HG03159 (cell line): ENCODE results near the gene FOXC2.

ENCODE experiments used
- ATAC-seq: cut with Tn5 transposase; IDR thresholded peaks from one replicate; pipeline ENCODE4 v1.9.1; 2021; ENCODE audit warnings: mild to moderate bottlenecking, moderate library complexity; ENCODE audit not compliant: unreplicated experiment

Gene FOXC2

DNA sequence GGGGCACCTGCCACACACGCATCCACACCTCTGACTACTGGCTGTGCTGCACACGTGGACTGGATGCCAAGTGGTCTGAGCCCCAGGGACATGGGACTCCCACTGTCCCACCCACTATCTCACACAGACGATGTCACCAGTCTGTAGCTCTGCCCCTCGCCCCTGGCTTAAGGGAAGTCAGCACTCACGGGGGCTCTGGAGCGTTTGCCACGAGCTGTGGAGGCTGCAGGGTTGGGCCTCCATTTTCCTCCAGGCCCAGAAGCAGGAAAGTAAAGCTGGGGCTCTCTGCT is 34.2 kb upstream of the FOXC2 start:
- no peak for ATAC-seq

- ATAC-seq: no peak
These were observed 33.6 kb upstream of the FOXC2 start for GRCh38 chr16:86533076-86533475.

GRCh38 chr16:86533767-86534351 is 32.8 kb upstream of the FOXC2 start:
- ATAC-seq: no peak

DNA sequence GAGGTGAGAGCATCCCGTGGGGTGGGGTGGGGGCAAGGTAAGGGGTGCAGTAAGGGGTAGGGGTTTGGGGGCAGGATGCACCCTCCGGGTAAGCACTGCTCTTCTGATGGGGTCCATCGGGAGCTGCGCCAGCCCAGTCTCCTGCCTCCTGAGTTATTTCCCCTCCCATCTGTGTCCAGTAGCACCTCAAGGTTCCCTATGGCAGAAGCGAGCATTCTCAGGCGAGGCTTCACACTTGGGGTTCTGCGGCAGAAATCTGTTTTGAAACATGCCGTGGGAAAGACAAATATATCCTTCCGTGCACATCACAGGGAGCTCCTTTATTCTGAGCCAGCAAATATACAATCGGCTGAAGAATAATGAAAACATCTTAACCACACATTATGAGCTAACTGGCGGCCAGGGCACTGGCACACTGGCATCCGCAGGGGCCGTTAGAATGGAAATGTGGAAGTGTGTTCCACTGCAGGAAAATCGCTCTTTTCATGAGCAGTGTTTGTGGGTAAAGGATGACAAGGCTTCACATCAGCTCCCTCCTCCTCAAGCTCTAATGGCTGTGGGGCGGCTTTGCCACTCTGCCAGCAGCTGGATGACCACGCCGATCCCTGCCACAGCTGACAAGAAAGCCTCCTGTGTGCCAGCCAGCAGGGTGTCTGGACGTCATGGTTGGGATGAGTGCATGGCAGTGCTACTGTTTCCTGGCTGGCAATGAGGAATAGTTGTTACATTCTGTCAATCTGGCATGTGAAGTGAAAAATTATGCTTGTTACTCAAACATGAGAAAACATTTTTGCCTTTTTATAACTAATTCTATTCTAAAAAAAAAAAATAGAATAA is 31.6 kb upstream of the FOXC2 start:
- ATAC-seq: no peak

DNA sequence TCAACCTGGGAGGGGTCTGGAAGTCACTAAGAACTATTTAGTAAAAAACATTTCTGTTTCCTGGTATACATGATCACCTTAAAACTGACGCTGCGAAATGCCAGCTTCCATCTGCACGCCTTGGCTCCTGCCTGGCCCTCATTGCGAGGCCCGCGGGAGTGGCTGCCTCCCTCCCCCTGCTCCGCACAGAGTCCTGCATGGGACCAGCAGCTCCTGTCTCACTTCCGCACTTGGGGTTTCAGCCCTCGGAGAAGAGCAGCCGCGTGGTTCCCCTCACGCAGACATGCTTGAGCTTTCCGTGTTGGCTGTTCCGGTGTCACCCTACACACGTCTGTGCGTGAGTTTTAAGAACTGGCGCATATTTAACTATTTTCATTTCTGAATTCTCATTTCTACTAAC is 30.0 kb upstream of the FOXC2 start:
- no peak for ATAC-seq

- no peak for ATAC-seq
These were observed 29.1 kb upstream of the FOXC2 start for GRCh38 chr16:86537486-86537885.

GRCh38 chr16:86538196-86538780 is 28.3 kb upstream of the FOXC2 start:
- no peak for ATAC-seq

DNA sequence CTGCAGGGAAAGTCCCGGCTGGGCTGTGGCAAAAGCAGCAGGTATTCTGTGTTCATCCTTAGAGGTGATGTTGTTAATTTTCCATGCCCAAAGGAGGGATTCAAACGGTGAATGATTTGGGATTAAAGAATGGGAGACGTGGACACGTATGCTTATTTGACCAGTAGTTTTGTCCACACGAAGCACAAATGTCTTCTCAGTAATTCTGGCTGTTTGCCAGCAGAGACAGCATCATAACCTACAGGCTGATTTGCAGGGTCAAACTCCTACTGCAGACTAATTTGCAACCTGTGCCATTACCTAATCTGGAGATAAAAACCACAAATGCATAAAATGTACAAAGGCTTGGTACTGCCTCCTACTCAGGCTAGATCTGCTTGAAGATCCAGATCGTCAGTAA is 25.7 kb upstream of the FOXC2 start:
- no peak for ATAC-seq

DNA sequence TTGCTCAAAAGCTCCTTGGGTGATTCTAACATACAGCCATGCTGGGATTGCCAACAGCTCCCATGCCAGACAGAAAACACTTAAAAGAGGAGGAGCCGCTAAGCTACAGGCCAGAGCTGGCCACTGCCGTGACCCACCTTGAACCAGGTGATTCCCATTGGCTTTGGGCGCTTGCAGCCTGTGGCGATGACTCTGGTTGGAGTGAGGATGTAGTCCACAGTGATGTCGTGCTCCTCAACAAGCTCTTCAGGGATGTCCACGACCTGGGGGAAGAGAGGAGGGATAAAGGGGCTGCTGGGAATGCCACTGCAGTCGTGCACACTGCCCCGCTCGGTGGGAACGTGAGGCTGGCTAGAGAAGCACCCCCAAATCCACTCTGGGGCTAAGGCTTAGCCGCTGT is 25.1 kb upstream of the FOXC2 start:
- no peak for ATAC-seq

DNA sequence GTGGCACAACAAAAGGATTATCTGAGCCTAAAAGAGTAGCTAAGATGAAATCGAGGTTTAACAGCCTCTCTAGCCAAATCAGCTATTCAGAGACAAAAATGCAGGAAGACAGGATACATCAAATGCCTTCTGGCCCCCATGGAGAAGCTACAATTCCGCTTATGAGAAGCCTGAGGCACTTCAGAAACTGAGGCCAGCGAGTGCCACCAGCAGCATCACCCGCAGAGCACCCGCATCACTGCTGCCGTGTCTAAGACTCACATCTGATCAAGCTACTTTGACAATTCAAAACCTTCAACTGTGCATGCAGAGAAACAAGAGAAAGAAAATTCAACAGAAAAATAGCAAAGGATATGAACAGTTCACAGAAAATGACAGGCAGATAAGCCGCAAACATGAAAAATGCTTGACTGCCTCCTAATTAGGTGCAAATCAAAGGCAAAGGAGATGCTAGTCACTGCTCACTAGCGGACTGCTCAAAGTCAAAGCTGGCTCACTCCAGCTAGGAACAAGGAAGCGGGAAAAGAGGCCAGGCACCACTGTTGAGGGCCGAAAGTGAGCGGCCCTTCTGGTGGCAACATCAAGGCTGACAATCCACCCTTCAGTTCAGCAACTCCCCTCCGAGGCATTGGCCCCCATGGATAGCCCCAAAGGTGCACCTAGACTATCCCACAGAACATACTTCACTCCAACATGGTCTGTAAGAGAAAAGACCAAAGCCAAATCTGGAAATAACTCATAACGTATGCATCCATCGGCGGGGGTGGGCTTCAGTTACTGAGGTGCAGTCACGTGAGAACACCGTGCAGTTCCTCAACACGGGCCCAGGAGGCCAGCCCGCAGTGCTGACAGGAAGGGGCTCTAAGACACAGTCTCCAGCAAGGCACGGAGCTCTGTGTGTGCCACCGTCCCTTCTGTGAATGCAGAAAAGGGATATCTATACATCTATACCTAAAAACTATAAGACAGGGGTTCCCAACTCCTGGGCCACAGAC is 23.6 kb upstream of the FOXC2 start:
- no peak for ATAC-seq

DNA sequence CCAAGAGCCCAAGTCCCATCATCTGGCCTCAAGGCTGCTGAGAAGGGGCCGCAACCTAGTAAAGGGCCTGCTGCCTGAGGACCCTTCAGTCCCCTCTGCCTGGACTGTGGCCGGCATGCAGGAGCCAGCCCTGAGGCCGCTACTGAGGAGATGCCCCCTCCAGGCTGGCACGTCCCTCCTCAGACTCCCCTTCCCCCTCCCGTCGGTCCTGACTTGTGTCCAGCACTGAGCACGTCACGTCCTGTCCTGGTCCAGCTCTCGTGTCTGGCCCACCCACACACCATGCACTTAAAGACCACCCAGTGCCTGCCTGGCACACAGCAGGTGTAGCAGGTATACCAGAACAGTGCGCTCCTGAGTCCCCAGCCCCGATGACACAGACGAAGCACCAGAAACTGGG is 21.1 kb upstream of the FOXC2 start:
- no peak for ATAC-seq

DNA sequence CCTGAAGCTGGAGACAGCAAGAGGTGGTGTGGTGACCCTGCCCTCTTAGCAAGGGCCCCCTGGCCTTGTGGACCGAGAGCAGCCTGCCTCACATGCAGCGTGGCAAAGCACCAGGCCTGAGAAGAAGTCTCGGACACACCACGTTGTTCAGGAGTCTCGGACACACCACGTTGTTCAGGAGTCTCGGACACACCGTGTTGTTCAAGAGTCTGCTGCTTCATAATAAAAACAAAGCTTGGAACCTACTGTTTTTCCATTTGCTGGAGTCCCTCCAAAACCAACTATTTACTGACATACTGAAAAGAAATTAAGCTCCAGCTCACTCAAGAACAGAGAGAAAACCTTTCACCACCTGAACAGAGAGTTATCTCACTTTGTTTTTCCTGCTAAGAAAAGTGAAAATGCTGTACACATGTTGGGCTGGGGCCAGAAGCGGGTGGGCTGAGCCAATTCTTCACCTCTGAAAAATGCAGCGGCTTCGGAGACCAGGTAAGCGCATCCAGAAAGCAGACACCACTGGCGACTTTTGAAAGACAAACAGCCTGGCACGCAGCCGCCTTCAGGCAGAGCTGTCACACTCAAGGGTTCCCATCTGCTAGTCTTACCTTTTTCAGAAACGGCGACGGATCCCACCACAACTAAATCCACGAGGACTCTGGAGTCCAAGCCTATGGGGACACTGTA is 20.5 kb upstream of the FOXC2 start:
- no peak for ATAC-seq

DNA sequence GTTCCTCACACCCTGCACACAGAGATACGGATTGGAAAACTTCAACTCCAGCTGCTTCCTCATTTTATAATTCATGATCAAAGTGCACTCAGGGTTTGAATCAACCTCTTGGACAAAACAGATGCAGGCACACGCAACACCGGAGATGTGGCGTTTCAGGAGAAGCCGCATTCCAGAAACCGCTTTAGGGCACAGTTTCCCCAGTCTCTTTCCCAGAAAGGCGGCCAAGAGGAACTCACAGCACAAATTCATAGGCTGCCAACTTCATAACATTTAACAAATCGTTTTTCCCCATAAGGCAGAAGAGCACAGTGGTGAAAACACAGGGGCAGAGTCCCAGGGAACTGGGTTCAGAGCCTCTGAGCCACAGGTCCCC is 20.0 kb upstream of the FOXC2 start:
- no peak for ATAC-seq

DNA sequence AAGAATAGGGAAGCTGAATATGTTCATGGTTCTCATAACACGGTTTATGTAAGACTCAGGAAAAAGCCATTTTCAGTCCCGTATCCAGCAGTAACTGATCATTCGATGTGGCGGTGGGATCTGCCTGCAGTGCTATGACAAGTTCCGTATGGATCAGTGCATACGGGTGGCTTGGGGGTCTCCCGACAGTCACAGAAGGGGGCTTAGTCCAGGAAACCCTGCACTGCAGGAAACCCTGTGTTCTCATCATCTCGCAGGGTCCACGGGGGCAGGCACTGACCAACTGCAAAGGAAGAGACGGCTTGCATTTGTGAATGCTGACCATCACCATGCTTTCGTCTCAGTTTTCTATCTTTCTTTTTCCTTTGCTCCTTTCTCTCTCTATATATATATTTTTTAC is 19.3 kb upstream of the FOXC2 start:
- ATAC-seq: no peak

DNA sequence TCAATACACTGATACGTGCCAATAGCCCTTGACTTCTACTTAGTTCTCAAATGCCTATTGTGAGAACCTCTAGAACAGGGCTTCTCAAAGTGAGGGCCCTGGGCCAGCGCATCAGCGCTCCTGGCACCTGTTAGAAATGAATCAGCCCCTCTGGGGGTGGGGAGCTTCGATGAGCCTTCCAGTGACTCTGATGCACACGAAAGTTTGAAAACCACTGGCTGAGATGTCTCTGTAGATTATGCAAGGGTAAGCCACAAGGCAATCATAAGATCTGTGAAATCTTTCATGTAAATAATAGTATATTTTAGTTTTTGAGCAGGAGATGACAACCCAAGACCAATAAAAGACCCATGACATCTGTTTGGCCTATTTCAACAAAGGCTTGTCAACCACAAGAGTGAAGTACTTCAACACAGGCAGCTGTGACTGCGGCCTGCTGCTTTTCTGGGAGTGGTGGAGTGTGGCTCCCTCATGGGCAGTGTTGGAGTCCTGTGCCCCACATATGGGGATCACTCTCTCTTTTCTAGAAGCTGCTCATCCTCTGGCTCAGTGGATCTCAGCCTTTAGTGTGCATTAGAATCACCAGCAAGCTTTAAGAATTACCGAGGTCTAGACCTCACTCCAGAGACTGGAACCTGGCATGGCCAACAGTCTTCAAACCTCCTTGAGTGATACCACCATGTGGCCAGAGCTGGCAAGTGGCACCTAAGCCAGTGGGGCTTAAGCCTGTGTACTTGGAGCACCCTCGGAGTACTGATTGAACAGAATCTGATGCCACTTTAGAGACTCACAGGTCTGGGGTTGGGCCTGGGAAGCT is 17.3 kb upstream of the FOXC2 start:
- no peak for ATAC-seq

DNA sequence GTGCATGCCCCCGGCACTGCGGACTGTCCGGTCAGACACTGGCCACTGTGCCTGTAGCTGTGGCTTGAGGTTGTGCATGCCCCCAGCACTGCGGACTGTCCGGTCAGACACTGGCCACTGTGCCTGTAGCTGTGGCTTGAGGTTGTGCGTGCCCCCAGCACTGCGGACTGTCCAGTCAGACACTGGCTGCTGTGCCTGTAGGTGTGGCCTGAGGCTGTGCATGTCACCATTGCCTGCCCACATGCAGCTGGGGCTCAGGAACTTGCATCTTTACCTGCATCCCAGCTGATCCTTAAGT is 16.8 kb upstream of the FOXC2 start:
- no peak for ATAC-seq

DNA sequence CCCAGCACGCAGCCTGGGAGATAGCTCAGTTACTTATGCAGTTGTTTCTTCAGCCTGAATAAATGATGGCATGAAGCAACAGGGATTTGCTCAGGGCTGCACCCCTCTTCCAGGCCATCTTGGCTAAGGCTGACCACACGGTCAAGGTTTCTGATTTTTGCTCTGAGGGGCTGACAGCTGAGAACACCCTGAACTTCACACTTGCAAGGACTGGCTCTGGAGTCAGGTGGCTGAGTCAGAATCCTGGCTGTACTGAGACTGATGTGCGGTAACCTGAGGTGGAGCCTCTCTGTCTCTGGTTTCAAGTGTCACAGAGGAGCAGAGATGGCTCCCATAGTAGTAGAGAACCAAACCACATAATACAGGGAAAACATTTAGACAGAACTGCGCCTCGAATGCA is 16.3 kb upstream of the FOXC2 start:
- ATAC-seq: no peak

GRCh38 chr16:86553356-86553755 is 13.3 kb upstream of the FOXC2 start:
- no peak for ATAC-seq

DNA sequence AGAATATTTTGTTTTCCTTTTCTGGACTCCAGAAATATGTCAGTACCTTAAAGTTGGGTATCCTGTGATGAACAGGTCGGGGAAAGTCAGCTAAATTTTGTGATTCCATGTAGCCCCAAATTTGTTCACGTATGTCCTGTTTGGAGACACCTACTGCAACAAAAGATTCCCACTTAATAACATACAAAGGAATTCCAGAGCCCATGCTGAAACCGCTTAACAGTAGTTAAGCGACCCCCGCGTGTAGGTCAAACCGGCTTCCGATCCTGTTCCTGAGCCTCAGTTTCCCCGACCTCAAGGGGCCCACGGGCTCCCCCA is 12.1 kb upstream of the FOXC2 start:
- peak; percentile 11 for ATAC-seq

DNA sequence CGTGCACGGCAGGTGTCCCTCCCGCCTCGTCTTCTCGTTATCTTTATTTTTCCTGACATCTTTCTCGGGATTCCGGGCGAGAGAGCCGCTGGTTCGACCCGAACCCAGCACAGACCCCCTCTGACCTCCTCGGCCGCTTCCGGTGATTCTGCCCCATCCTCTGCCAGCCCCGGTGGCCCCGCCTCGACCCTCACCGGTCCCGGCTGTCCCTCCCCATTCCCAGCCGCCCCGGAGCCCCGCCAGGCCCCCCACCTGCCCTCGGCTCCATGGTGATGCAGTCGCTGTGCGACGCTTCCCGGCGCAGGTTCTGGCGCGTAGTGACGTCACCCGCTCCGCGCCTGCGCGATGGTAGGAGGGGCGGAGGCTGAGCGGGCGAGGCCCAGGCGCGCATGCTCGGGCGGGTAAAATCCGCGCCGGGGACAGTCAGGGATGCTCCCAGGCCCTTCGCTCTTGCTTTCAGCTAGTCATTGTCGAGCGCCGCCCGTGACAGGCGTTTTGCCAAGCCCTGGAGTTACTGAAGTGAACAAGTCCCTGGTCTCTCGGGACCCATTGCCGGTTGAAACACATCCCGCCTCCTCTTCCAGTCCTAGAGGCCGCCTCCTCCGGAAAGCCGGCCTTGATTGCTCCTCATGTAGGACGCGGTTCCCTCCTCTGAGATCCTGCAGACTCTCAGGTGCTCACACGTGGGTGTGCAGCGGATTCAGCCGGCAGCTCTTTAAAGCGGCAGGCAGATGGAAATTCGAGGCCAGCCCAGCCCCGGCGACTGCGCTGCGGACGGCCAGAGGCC is 11.5 kb upstream of the FOXC2 start, which contains the start of gene MTHFSD:
MTHFSD (minus strand) TSS at position 319 of the 787 bp plus-strand sequence; CDS start at position 268, 51 bp downstream.
- peak; percentile 87 for ATAC-seq
